ENCODE results near the gene ORMDL3. TPM values are rescaled to one million over a fixed set of nuclear protein-coding genes. Genes with fewer than 3 reads are reported as not detected.
"Not testable (repeated sequence)": the region's sequence is repeated elsewhere in the genome, so short reads cannot be mapped to it uniquely, and the experiment has no call there.

ORMDL3 gene
- total RNA-seq, 1 donor from 2014 or later, result 30.3 TPM

DNA sequence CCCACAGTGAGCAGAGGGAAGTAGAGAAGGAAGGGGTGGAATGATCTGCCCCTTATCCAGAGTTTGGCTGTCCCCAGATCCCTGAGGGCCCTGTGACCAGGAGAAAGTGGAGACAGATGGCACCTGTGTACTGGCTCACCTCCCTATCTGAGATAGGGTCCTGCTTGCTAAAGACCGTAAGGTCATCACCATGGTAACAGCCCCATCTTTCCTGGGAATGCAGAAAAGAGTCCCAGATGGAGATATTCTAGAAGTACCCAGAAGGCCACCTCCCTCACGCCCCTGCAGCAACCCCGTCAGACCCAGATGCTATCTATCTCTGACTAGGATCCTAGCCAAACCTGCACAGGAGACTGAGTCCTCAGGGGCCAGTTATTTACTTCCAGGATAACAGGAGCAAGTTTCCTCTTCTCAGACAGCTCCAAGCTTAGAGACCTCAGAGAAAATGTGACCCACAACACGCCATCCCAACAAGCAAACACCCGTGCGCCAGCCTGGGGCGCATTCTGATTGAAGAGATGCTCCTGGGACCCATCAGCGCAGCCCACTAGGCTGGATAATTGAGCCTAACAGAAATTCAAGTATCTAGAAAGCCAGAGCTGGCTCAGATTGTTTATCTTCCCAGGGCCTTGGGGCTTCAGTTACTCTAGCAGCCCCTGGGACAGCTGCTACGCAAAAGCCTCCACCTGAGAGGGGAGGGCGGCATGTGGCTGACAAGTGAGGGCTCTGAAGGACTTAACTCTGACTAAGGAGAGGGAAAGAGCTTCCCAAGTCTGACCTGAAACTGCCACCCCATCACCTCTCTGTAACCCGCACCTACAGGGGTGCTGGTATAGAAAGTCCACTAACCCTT lies 1.9 kb downstream of the ORMDL3 start:
- DNase-seq (ENCODE audit: low read depth in 2 of 2), result no peak

DNA sequence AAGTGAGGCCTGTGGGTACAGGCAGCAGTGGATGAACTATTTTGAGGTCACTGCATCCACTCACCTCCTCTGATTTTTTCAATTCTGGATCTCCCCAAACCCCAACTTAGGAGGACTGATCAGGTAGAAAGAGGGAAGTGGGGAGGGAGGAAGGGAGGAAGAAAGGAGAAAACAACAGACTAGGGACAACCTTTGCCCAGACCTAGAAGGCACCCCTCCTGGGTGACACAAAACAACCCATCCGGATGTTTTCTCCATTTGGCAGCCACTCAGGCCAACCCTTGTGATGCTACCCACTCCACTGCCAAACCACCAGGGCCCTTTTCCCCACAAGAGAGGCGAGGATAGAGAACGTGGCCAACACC lies 2.7 kb downstream of the ORMDL3 start:
- no peak for DNase-seq (ENCODE audit: low read depth in 2 of 2)

DNA sequence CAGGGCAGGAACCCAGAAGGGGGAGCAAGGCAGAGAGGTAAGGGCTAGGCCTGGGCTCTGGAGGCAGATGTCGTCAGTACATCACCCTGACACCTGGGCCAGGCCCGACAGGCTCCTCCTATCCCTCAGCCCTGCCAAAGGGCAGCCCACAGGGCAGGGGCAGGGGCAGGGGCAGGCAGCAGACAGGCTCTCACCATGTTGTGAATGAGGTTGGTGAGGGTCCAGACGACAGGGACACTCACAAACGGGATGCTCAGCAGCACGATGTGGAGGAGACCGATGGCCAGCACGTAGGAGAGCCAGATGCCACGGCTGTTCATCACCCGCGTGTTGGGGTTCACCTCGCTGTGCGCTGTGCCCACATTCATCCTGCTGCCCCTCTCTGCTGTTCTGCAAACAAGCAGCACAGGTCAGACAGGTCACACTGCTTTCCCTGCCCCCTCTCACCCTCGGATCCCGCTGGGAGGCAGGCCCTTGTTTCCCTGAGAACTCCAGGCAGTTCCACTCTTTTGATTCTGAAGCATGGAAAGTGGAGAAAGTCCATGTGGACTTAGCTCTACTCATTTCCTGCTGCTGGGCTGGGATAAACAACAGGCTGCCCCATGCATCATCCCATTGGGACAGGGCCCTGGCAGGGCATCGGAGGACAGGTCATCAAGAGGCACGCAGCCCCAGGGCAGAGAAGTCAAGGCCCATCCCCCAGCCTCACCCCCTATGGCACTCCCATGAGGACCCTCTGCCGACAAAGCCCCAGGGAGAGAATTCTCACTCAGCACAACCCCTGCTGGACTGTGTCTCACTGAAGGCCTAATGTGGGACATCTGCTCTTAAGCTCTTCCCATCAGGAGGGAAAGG lies 3.3 kb downstream of the ORMDL3 start:
- DNase-seq (ENCODE audit: low read depth in 2 of 2), result peak; percentile 35 to 56

DNA sequence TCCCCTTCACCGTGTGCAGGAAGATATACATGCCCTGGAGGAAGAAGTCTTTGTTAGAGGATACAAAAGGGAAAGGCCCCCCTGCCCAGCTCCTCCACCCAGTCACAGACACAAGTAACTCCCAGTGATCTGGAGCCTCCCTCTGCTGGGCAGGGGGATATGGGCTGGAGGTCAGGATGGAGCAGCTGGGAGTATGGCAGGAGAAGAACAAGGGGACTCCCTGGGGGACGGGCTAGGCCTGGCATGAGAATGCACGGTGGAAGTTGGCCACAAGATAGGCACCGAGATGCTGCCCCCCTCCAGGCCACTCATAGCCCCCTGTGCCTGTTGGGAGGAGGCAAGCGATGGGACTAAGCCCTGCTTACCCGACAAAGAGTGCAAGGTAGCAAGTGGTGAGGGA lies 4.2 kb downstream of the ORMDL3 start:
- DNase-seq (ENCODE audit: low read depth in 2 of 2), result no peak

DNA sequence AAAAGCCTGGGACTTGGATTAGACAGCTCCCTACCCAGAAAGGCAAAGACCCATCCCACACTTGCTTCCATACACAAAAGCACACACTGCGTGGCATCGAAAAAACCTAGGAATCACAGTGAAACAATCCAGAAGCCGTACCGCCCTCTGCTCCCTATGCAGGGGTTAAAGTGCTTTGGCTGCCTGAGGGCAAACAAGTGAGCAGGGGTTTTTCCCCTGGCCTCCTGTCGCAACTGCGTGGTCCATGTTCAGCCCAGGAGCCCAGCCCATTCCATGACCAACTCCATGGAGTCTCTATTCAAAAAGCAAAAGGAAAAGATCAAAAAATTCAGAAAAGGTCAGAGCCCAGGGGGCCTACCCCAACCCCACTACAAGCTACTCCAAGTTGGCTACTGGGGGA lies 5.4 kb downstream of the ORMDL3 start:
- DNase-seq (ENCODE audit: low read depth in 2 of 2), result no peak

DNA sequence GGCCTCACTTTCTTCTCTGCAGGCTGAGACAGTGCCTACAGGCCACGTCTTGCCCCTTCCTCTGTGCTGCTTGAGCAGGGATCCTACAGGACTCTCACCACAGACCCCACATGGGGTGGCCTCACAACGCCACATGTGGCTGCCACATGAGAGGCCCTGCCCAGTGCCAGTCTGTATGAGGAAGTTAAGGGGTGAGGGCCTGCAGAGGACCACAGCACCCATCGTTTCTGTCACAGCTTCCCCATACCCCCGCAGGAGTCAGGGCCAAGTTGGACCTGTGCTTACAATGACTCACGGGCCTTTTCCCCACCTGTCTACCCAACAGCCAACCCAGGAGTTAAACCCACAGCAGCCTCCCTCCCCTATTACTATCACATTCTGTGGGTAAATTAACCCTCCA lies 6.1 kb downstream of the ORMDL3 start:
- no peak for DNase-seq (ENCODE audit: low read depth in 2 of 2)

DNA sequence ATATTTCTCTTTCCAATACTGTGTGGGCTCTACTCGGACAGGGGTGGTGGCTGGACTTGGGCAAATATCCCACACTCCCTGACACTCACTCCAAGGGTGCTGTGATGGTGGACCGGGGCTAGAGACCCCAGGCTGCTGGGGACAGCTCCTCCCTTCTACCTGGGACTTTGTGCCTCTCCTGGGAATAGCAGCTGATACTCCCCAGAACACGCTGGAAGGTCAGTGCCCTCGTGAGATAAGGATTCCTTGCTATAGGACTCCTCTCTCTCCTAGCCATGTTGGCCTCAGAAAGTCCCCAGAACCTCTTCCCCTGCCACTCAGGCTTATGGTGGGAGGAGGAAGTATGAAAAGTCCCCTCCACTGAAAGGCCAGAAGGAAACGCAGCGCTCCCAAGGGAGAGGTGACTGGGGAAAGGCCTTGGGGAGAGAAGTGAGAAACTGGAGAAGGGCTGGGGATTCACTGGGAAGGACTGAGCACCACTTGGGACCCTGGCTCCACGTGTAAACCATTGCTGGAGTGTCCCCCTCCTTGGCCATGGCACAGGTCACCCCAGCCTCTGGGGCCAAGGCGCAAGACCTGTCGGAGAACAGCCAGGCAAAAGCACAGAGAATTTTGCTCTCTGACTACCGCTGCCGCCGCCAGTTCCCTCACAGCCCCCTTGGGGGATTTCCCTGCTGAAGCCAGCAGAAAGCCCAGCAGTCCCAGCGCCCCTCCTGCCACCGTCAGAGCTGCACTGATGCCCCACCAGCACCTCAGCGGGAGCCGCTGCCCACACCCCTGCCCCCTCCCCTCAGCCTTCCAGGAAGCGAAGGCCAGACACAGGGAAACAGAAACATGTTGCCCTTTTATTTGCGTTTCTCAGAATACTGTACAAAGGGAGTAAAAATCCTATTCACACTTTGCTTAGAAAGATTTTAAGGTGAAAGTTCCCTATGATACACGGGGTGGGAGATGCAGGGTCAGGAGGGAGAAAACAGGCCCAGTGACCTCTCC lies 6.9 kb downstream of the ORMDL3 start:
- DNase-seq (ENCODE audit: low read depth in 2 of 2), result no peak

DNA sequence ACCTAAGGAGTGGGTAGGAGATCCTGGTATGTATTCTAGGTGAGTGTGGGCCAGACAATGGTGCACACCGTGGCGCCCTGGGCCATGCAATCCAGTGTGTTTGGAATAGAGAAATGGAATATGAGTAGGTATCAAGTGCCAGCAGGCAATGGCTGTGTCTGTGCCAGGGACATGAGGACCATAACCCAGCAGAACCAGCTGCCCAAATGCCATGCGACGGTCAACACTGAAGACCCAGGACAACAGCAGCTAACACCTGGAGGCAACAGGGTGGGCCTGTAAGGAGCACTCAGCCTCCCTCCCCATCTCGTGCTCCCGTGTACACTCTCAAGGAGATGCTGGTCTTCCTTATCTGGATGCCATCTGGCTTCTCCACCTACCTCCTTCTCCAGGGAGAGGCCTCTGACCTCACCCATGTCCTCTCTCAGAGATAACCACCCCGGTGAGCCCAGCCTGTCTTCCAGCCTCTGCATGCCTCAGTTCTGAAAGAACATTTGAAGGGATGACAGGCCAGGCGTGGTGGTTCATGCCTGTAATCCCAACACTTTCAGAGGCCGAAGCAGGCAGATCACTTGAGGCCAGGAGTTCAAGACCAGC lies 8.2 kb downstream of the ORMDL3 start:
- no peak for DNase-seq (ENCODE audit: low read depth in 2 of 2)

DNA sequence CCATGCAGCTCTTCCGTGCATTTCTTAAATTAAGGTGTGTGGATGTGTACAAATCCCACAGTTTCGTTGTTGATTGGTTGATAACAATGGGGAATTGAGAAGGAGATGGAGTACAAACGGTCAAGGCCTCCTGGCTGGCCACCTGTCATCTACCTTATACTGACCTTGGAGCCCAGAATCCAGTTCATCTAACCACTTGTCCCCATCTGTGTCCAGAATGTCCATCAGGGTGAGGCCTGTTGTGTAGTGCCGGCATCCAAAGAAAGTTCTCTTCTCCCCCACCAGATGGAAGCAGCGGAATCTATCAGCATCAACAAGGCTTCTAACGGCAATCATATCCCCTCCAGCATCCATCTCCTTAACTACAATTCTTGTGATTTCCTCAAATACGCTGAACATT lies 10.5 kb downstream of the ORMDL3 start:
- DNase-seq (ENCODE audit: low read depth in 2 of 2), result no peak

DNA sequence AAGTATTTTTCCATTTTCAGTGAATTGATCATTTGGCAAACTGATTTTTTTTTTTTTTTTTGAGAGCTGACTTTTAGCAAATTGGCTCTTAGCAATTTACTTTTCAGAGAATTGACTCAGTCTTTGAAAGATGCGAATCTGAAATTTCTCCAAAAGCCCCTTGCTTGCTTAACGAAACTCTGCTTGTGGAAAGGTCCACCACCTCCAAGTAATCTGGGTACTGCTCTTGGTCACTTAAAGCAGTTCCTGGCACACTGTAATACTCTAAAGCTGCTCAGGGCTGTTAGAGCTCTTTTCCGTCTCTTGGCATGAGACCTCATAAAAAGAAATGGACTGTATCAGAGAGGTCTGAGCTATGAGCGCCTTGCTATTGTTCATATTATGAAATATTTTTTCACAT lies 11.8 kb downstream of the ORMDL3 start:
- DNase-seq (ENCODE audit: low read depth in 2 of 2), result no peak

DNA sequence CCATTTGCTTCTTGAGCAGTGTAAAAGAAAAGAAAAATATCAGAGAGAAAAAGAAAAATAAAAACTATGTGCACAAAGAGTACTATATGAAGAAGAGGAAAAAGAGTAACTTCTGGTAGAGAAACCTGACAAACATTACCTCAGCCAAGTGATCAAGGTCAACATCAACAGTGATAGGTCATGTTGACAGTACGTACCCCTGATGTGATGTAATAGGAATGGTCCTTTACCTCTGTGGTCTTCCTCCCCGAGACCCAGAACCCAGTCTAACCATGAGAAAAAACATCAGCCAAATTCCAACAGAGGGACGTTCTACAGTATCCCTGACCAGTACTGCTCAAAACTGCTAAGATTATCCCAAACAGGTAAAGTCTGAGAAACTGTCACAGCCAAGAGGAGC lies 13.4 kb downstream of the ORMDL3 start:
- no peak for DNase-seq (ENCODE audit: low read depth in 2 of 2)

DNA sequence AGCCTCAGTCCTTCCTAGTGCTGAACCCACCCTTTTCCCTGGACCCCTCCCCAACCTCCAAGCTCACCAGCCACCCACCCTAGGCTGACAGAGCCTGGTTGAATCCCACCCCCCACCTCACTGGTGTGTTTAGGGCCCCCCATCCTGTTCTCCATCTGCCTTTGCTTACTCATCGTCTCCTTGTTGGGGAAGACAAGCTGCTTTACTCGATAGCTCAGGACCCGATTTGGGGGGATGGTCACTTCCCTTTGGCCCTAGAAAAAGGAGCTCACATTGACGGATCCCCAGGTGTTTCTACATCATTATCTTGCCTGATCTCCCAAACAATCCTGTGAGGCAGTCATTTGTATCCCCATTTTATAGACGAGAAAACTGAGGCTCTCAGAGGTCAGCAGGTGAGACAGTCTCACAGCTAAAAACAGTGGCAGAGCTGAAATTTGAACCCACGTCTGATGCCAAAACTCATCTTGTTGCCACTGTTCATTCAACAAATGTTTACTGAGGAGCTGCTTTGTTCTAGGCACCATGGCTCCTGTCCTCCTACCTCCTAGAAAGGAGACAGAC lies 18.5 kb downstream of the ORMDL3 start:
- no peak for DNase-seq (ENCODE audit: low read depth in 2 of 2)

DNA sequence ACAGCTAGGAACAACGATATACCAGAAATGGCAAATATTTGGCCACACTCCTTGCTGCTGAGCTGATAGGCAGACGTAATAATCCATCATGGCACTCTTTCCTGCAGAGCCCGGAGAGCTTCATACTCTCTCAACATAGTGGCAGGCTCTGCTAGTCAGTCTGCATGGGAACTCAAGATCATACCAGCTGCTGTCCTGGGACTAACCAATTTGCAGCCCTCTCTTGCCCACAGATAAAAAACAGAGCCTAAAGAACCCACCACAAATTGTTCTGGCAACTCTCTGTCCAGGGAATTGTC lies 22.5 kb downstream of the ORMDL3 start:
- DNase-seq (ENCODE audit: low read depth in 2 of 2), result no peak

DNA sequence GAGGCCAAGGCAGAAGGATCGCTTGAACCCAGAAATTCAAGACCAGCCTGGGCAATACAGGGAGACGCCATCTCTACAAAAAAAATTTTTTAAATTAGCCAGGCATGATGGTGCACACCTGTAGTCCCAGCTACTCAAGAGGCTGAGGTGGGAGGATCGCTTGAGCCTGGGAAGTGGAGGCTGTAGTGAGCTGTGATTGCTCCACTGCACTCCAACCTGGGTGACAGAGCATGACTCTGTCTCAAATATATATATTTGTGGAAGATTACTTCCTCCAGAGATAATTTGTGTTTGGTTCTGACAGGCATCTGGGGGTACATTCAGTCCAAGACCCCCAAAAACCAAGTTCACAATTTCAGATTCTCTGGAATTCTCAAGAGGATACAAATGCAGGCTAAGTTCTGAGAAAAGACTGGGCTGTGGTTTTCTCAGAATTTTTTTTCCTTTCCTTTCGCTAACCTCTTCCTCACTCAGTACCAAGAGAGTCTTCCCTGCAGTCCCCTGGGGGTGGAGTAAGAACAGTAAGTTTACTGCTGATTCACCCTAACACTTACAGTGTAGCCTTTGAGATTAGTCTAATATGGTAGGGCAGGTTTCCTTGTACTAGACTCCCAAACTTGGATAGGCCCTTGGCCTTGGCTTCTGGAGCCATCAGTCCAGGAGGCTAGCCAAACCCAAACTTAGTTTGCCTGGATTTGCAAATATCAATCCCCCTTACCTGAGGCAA lies 24.1 kb downstream of the ORMDL3 start:
- DNase-seq (ENCODE audit: low read depth in 2 of 2), result no peak

DNA sequence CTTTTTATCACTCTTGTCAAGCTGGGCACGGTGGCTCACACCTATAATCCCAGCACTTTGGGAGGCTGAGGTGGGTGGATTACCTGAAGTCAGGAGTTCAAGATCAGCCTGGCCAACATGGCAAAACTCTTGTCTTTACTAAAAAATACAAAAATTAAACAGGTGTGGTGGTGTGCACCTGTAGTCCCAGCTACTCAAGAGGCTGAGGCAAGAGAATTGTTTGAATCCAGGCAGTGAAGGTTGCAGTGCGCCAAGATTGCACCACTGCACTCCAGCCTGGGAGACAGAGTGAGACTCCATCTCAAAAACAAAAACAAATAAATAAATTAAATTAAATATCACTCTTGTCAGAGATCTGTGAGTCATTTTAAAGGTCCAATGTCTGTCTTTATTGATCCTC lies 25.4 kb downstream of the ORMDL3 start:
- DNase-seq (ENCODE audit: low read depth in 2 of 2), result not testable (repeated sequence)

DNA sequence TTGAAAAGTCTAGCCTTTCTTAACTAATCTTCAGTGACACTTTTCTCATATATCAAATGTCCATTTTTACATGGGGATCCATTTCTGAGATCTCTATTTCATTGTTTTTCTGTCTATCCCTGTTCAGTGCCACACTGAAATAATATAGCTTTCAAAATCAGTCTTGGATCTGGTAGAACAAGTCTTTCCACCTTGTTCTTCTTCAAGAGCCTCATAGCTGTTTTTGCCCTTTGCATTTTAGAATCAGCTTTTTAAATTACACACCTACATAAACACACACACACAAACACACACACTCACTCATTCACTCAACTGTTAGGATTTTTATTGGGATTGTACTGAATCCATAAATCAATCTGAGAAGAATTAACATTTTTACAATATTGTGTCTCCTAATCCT lies 28.2 kb downstream of the ORMDL3 start:
- no peak for DNase-seq (ENCODE audit: low read depth in 2 of 2)

DNA sequence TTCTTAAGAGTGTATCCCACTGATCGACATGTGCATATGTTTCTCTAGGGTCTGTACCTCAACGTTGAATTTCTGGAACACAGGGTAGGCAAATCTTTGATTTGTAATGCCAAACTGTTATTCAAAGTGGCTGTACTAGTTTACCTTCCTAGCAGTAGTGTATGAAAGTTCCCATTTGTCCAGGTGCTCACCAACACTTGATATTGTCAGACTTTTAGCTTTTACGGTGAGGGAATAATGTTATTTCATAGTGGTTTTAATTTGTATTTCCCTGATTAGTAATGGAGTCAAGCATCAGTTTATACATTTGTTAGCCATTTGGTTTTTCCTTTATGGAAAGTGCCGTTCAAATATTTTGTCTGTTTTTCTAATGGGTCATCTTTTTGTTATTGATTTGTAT lies 29.3 kb downstream of the ORMDL3 start:
- no peak for DNase-seq (ENCODE audit: low read depth in 2 of 2)

DNA sequence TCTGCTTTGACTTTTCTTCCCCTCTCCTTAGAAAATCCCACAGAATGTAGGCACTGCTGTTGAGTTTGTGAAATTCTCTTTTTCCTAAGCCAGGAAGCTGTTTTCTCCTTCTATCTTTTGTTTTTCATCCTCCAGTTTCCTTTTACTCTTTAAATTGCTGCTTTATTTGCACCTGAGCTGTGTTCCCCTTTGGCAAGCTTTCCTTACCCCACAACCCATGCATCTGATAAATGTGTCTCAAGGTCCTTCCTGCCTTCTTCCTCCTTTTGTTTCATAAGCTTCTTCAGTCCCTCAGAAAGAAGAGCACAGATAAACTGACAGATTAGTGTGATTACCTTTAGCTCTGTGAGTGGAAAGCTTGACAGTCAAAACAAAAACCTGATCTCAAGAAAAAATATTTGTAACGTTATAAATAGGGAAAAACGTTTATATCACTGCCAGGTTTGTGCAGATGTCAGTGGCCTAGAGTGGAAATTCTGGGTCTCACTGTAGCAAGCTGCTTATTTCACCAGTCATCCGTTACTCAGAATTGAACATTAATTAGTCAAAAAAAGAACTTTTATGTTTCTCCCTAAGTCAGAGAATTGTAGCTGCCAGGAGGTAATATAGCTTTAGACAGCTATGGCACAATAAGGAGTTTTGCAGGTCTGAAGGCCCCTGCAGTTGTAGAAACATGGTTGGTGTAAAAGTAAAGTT lies 32.6 kb downstream of the ORMDL3 start:
- no peak for DNase-seq (ENCODE audit: low read depth in 2 of 2)

DNA sequence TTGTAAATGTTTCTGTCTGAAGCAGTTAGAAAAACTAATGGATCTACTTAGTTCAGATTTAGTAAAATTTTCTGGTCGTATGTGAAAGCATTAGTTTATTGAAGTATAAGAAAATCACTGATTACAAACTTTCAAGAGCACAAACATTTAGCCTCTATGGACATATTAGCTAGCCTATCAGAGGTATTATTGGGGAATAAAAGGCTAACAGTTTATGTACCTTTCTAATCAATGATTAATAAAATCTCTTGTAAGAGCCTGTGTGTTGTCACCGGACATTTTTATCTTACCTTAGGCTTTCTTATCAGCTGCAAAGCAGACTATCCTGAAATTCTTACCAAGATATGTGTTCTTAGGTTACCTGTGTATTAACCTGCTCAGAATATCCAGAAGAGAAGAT lies 38.2 kb downstream of the ORMDL3 start:
- DNase-seq (ENCODE audit: low read depth in 2 of 2), result no peak

DNA sequence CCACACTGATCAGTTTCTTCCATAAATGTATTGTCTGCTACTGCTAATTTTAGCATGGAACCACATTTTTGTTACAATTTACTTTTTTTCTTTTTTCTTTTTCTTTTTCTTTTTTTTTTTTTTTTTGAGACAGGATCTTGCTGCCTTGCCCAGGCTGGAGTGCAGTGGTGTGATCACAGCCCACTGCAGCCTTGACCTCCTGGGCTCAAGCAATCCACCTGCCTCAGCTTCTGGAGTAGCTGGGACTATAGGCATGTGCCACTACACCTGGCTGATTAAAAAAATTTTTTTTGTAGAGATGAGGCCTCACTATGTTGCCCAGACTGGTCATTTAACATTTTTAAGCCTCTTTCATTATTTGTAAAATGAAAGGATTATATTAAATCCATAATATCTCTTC lies 40.3 kb downstream of the ORMDL3 start:
- DNase-seq (ENCODE audit: low read depth in 2 of 2), result no peak

Data from dermis microvascular lymphatic vessel endothelial cell (primary cell).